Activated CD4-positive, alpha-beta T cell treated with anti-CD3 and anti-CD28 coated beads, Interleukin-2, amount 10 ng/mL, durations not matched to agents 24 days and 14 days (primary cell): ENCODE results near the gene CILP2. TPM values are rescaled to one million over a fixed set of nuclear protein-coding genes. Genes with fewer than 3 reads are reported as not detected.

Experiments used
- DNase-seq: peaks from one replicate; pipeline ENCODE4 v3.0.0; 2022
- H3K27ac Mint-ChIP-seq: one replicate; pipeline ENCODE4 v1.8.0; 2022; ENCODE audit warnings: mild to moderate bottlenecking, mixed read lengths
- H3K27me3 Mint-ChIP-seq: one replicate; pipeline ENCODE4 v1.8.0; 2022; ENCODE audit warnings: mixed read lengths
- H3K36me3 Mint-ChIP-seq: one replicate; pipeline ENCODE4 v1.8.0; 2022; ENCODE audit warnings: low read depth, mild to moderate bottlenecking, mixed read lengths
- H3K4me1 Mint-ChIP-seq: one replicate; pipeline ENCODE4 v1.8.0; 2021; ENCODE audit warnings: mixed read lengths
- H3K4me3 Mint-ChIP-seq: one replicate; pipeline ENCODE4 v1.8.0; 2022; ENCODE audit warnings: mild to moderate bottlenecking, moderate library complexity, mixed read lengths
- H3K9me3 Mint-ChIP-seq: one replicate; pipeline ENCODE4 v1.8.0; 2021; ENCODE audit warnings: mixed read lengths
- intact Hi-C: fragments of 100-400 bp; cut with micrococcal nuclease; formaldehyde crosslinking; loops from one replicate; pipeline ENCODE4 v1.15.1; 2023
- total RNA-seq: library from RNA; stranded (reverse); gene quantifications from 2 replicates; pipeline ENCODE4 v1.2.3, GENCODE V29; 2022

Gene CILP2
- total RNA-seq, 1 donor from 2014 or later: 0.14 TPM

DNA sequence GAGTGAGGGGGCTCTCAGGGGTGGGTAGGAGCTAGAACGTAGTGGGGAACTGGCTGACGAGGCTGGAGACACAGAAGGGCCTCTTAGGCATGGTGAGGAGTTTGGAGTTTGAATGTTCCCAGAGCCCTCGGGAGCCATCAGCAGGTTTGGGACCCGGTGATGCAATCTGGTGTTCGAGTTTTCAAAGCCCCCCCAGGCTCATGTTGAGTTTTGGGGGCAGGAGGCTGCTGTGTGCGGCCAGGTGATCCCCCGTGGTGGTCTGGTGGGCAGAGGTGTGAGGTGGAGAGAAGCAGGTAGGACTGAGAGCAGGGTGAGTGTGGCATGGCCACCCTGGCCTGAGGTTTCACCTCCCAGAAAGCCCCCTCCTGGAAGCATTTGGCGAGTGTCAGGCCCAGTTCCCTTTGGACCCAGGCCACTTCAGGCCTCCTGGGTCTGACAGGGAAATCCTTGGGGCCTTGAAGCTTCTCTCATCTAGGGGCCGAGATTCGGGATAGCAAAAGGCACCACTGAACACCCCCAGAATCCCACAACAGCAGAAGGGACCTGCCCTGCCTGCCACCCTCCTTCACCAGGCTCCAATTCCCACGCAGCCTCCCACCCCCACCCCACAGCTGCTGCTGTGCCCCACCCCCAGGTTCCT, 8.2 kb upstream of the CILP2 start:
- no peak overlapping the region for H3K4me3 Mint-ChIP-seq
- intact Hi-C loops: loop anchor here (10.0 kb wide), 1 partner anchor 205 kb away; the partner anchor contains the start of gene ZNF14
- H3K27me3 Mint-ChIP-seq: no peaks in the 10 kb centered on the region
- no peaks in the 10 kb centered on the region for H3K9me3 Mint-ChIP-seq
- no peak for DNase-seq
- no peak overlapping the region for H3K27ac Mint-ChIP-seq
- peaks cover 15% of the 10 kb centered on the region for H3K4me1 Mint-ChIP-seq
- peaks cover 23% of the 10 kb centered on the region for H3K36me3 Mint-ChIP-seq

DNA sequence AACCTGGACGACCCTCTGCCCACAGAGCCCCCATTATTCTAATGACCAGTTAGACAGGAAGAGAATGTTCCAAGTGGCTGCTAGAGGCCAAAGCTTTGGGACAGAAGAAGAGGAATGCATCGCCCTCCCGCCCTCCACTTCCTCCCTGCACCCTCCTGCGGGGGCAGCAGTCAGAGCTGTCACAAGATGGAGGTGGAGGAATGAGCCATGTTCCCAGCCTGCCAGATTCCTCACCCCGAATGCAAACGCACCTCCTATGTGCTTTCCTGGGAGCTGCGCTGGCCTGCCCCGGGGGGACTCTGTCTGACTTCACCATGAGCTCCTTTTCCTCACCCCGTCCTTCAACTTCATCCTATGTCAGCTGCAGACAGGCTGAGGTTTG, 7.7 kb upstream of the CILP2 start:
- intact Hi-C loops: loop anchor here (10.0 kb wide), 1 partner anchor 204 kb away; the partner anchor contains the start of gene ZNF14

GRCh38 chr19:19530889-19531288, 7.2 kb upstream of the CILP2 start:
- Mint-ChIP-seq H3K27ac (peak overlapping the region; percentile 47), H3K27me3 (no peaks in the 10 kb centered on the region), H3K4me3 (no peak overlapping the region), H3K36me3 (peaks cover 21% of the 10 kb centered on the region), H3K9me3 (no peaks in the 10 kb centered on the region), H3K4me1 (peaks cover 15% of the 10 kb centered on the region)
- DNase-seq: no peak
- intact Hi-C loops: loop anchor here (10.0 kb wide), 1 partner anchor 204 kb away; the partner anchor contains the start of gene ZNF14

More for the DNA sequence above, 7.7 kb upstream of the CILP2 start:
- Mint-ChIP-seq H3K4me3 (no peak overlapping the region), H3K27ac (no peak overlapping the region), H3K36me3 (peaks cover 21% of the 10 kb centered on the region), H3K9me3 (no peaks in the 10 kb centered on the region), H3K4me1 (peaks cover 15% of the 10 kb centered on the region), H3K27me3 (no peaks in the 10 kb centered on the region)
- no peak for DNase-seq

- Mint-ChIP-seq H3K9me3 (no peaks in the 10 kb centered on the region), H3K36me3 (peaks cover 22% of the 10 kb centered on the region), H3K4me1 (peaks cover 16% of the 10 kb centered on the region), H3K27ac (peak overlapping the region; percentile 47), H3K4me3 (peak overlapping the region; percentile 14), H3K27me3 (peaks cover 3% of the 10 kb centered on the region)
- intact Hi-C loops: loop anchor here (1.0 to 10.0 kb wide), 3 partner anchors 22 to 203 kb away; partner anchors contain the start of gene ZNF14
- peak; percentile 96 for DNase-seq
These were observed 5.9 kb upstream of the CILP2 start for GRCh38 chr19:19531951-19532805.

DNA sequence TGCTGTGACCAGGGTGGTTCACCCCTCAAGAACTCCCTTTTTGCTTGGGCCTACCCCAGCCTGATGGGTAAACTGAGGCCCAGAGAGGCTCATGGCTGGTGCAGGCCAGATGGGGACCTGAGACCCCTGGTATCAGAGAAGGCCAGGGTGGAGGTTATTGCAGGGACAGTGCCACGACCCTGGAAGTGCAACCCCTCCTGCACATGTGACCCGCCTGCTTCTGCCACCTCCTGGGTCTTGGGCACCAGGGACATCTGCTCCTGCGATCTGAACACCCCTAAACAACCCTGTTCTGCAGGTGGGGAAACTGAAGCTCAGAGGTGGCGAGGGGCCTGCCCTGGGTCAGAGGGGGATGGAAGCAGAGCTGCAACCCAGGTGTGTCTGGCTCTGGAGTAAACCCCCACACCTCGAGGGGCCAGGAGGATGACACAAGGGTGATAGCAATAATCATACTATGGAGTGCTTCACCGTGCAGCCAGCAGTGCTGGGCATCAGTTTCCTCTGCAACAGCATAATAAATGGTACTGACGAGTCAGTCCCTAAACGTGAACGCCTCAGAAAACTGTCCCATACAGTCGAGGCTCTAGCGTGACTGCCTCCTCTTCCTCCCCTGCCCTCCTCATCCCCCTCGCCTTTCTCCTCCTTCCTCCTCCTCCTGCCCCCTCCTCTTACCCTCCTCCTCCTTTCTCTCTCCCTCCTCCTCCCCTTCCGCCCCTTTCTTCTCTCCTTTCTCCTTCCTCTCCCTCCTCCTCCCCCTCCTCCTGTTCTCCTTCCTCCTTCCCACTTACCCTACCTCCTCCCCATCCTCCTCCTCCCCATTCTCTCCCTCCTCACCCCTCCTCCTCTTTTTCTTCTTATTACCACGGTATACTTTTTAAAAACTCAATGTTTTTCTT, 5.0 kb upstream of the CILP2 start:
- Mint-ChIP-seq H3K9me3 (no peaks in the 10 kb centered on the region), H3K27me3 (peaks cover 7% of the 10 kb centered on the region), H3K36me3 (peaks cover 20% of the 10 kb centered on the region), H3K4me3 (no peak overlapping the region), H3K4me1 (peaks cover 18% of the 10 kb centered on the region), H3K27ac (no peak overlapping the region)
- intact Hi-C loops: loop anchor here (1.0 to 10.0 kb wide), 3 partner anchors 21 to 202 kb away; partner anchors contain the start of gene ZNF14
- DNase-seq: no peak

DNA sequence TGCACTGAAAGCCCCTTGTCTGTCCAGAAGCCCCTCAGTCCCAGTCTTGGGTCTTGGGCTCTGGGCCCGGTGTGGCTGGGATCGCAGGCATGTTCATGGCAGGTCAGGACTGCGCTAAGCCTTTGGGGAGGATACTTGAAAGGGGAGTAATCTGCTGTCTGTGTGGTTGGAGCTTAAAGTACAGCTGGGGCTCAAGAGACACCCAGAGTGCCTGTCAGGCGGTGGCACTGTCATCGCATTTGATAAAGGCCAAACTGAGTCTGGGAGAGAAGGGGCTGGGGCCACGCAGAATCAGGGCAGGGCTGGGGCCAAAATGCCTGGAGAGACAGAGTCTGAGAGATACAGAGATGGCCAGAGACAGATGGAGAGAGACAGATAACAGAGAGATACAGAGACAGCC, 4.2 kb upstream of the CILP2 start:
- intact Hi-C loops: loop anchor here (10.0 kb wide), 1 partner anchor 201 kb away; the partner anchor contains the start of gene ZNF14
- Mint-ChIP-seq H3K27me3 (peaks cover 12% of the 10 kb centered on the region), H3K4me1 (peaks cover 22% of the 10 kb centered on the region), H3K9me3 (no peaks in the 10 kb centered on the region), H3K27ac (no peak overlapping the region), H3K4me3 (no peak overlapping the region), H3K36me3 (peaks cover 20% of the 10 kb centered on the region)
- no peak for DNase-seq

DNA sequence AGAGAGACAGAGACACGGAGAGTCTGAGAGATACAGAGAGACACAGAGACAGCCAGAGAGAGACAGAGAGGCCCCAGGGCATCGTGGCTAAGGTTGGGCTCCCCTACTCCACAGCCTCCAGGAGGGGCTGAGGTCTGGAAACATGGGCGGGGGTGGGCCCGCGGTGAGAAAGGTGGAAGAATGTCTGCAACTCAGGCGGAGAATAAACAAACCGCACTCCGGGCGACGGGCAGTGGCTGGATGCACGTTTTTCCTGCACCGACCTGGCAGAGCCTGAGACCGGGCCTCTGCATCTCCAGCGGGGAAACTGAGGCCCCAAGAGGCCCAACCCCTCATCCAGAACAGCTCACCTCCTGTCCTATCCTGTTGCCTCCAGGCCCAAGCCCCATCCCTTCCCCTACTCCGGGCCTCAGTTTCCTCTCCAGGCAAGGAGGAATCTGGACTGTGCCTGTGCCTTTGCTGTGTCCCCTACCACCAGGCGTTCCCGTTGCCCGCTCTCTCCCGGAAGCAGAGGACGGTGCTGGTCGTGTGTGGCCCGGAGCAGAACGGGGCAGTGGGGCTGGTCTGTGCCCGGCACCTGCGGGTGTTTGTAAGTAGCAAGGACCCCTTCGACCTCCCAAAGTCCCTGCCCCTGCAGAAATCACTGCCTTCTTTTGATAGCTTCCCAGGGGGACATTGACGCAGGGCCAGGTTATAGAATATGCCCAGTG, 3.4 kb upstream of the CILP2 start:
- Mint-ChIP-seq H3K4me1 (peaks cover 23% of the 10 kb centered on the region), H3K9me3 (no peaks in the 10 kb centered on the region), H3K36me3 (peaks cover 17% of the 10 kb centered on the region), H3K4me3 (no peak overlapping the region), H3K27me3 (peaks cover 16% of the 10 kb centered on the region), H3K27ac (no peak overlapping the region)
- intact Hi-C loops: loop anchor here (10.0 kb wide), 1 partner anchor 200 kb away; the partner anchor contains the start of gene ZNF14
- no peak for DNase-seq

DNA sequence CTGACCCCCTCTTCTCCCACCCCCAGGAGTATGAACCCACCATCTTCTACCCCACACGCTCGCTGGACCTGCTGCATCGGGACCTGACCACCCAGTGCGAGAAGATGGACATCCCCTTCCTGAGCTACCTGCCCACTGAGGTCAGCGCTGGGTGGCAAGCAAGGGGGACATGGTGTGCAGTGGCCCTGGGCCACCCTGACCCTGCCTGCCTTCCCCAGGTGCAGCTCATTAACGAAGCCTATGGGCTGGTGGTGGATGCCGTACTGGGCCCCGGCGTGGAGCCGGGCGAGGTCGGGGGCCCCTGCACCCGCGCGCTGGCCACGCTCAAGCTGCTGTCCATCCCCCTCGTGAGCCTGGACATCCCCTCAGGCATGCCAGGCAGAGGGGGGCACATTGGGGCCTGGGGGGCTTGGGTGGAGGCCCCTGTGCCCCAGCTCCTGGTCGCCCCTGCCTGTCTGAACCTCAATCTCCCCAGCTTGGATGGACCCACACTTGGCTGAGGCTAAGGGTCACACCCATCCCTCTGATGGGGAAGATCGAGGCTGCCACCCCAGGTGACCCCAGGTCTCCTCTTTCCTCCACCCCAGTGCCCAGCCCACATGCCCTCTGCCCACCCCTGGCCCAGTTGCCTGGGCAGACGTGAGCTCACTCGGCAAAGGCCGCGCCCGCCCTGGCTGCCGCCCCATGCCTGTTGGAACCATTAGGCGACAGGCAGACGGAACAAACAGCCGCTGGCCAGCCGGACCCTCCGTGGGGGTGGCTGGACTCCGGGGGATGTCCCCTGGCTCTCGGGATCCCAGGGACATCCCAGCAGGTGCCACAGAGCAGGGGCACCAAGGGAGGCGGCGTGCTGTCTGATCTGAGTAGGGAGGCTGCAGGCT, 2.5 kb upstream of the CILP2 start:
- Mint-ChIP-seq H3K36me3 (peaks cover 17% of the 10 kb centered on the region), H3K27me3 (peaks cover 16% of the 10 kb centered on the region), H3K4me3 (no peak overlapping the region), H3K4me1 (peaks cover 23% of the 10 kb centered on the region), H3K27ac (no peak overlapping the region), H3K9me3 (no peaks in the 10 kb centered on the region)
- DNase-seq: no peak
- intact Hi-C loops: loop anchor here (10.0 kb wide), 1 partner anchor 199 kb away; the partner anchor contains the start of gene ZNF14

DNA sequence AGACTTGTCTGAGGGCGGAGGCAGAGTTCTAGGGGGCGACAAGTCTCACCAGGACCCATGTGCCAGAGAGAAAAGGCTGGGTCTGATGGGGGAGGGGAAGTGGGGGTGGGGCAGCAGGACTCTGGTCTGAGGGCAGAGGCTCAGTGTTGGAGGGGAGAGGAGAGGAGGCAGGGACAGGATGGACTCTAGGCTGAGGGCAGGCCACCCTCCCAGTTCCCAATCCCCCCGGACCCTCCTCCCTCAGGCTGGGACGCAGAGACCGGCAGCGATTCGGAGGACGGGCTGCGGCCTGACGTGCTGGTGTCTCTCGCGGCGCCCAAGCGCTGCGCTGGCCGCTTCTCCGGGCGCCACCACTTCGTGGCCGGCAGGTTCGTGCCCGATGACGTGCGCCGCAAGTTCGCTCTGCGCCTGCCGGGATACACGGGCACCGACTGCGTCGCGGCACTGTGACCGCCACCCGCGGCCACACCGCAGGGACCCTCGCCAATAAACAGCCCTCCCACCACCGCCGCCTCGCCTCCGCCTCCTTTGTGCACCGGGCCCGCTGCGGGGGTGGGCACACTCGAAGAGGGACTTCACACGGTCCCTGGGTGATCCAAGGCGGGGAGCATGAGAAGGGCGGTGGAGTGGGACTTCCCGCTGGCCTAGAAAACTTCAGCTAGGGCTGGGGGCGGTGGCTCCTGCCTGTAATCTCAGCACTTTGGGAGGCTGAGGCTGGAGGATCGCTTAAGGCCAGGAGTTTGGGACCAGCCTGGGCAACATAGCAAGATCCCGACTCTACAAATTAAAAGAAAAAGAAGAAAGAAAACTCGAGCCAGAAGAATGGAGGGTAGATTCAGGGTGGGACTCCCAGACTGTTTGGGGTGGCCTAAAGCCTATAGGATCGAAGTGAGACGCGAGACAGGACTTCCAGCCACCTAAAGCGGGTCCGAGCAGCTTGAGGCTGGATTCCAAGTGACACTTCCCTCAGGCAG, 703 bp upstream of the CILP2 start:
- no peak overlapping the region for H3K4me3 Mint-ChIP-seq
- H3K9me3 Mint-ChIP-seq: no peaks in the 10 kb centered on the region
- DNase-seq: no peak
- peak overlapping the region; percentile 37 for H3K27ac Mint-ChIP-seq
- H3K4me1 Mint-ChIP-seq: peaks cover 23% of the 10 kb centered on the region
- intact Hi-C loops: loop anchor here (10.0 kb wide), 1 partner anchor 197 kb away; the partner anchor contains the start of gene ZNF14
- H3K36me3 Mint-ChIP-seq: peaks cover 6% of the 10 kb centered on the region
- H3K27me3 Mint-ChIP-seq: peaks cover 17% of the 10 kb centered on the region

DNA sequence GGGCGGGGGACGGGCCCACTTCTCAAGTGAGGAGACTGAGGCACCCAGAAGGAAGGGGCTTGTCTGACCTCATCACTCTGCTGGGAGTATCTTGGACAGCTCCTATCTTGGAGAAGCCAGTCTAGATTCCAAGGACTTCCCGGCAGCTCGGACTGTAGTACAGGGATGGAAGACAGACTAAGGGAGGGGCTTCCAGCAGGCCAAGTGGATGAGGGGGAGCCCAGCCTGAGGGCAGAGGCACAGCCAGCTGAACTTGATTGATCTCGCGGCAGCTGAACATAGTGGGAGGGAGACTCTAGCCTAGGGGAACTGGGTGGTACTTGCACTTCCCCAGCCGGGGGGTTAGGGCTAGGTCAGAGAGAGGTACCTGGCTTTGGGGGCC, 711 bp downstream of the CILP2 start:
- intact Hi-C loops: loop anchor here (10.0 kb wide), 1 partner anchor 196 kb away; the partner anchor contains the start of gene ZNF14
- H3K9me3 Mint-ChIP-seq: no peaks in the 10 kb centered on the region
- H3K4me3 Mint-ChIP-seq: peak overlapping the region; percentile 0
- peaks cover 20% of the 10 kb centered on the region for H3K4me1 Mint-ChIP-seq
- H3K36me3 Mint-ChIP-seq: peaks cover 6% of the 10 kb centered on the region
- no peak for DNase-seq
- H3K27ac Mint-ChIP-seq: no peak overlapping the region
- H3K27me3 Mint-ChIP-seq: peaks cover 17% of the 10 kb centered on the region

- peaks cover 17% of the 10 kb centered on the region for H3K27me3 Mint-ChIP-seq
- H3K4me3 Mint-ChIP-seq: no peak overlapping the region
- H3K4me1 Mint-ChIP-seq: peaks cover 16% of the 10 kb centered on the region
- H3K36me3 Mint-ChIP-seq: peaks cover 3% of the 10 kb centered on the region
- DNase-seq: no peak
- H3K9me3 Mint-ChIP-seq: no peaks in the 10 kb centered on the region
- H3K27ac Mint-ChIP-seq: no peak overlapping the region
- intact Hi-C loops: loop anchor here (10.0 kb wide), 1 partner anchor 195 kb away; the partner anchor contains the start of gene ZNF14
These were observed 1.6 kb downstream of the CILP2 start for GRCh38 chr19:19539698-19540063.
